NCI-H69 (cell line): Measurements from ENCODE around the gene SHROOM2.

Source experiments
- DNase-seq: peaks from one replicate; lab custom pipeline; 2025; lab: John Stamatoyannopoulos, UW

SHROOM2 gene

DNA sequence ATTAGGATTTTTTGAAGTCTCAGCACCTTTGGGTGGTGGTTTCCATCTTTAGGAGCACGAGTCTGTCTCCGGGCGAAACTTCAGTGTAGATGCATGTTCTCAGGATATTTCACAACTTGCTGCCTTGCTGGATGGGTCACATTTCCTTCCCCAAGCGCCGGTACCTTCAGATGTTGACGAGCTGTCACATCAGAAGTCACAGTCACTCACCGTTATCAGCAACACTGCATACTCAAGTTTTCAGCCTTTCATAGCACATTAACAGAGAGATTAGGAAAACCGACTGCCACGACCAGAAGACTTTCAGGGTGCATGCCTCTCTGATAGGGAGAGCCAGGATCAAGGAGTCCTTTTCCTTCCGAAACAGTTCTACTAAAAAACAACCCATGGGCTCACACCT lies 77.8 kb downstream of the SHROOM2 start:
- DNase-seq, result no peak

DNA sequence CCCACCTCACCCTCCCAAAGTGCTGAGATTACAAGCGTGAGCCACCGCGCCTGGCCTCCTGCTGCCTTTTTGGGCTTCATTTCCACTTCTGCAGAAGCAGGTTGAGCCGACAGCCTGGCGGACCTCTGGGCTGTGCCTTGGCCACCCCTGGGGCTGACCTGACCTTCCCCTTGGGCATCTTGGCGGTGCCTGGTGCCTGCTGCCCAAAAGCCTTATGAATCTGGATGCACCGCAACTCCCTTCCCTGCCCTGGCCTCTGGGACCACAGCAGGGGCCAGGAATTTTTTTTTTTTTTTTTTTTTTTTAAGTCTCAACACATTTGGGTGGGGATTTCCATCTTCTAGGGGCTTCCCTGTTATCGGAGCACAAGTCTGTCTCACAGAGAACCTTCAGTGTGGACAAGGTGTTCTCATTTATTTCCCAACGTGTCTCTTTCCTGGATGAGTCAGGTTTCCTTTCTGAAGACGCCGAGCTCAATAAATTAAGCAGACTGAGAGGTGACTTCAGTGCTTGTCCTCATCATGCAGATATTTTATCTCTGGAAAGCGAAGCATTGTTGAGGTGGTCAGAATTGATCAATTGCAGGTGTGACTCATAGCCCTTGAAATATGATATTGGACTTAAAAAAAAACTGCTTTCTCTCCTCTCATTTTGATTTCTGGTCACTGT lies 79.7 kb downstream of the SHROOM2 start:
- no peak for DNase-seq

DNA sequence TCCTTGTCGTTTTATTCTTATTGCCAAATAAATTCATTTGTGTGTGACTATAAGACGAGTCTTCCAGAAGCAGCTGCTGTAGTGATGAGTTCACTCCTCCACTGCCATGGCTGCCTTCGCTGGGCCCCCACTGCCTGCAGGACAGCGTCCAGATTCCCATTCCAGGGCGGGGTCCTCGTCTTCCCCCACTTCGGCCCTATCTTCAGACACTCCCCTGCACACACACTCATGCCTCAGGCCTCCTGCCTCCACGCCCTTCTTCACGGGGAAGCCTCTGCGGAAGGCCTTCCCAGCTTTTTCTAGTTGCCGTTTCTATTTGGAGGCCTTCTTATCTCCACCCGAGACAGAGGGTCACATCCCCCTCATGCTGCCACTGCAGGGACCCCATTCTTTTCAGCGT lies 80.4 kb downstream of the SHROOM2 start:
- DNase-seq, result no peak

DNA sequence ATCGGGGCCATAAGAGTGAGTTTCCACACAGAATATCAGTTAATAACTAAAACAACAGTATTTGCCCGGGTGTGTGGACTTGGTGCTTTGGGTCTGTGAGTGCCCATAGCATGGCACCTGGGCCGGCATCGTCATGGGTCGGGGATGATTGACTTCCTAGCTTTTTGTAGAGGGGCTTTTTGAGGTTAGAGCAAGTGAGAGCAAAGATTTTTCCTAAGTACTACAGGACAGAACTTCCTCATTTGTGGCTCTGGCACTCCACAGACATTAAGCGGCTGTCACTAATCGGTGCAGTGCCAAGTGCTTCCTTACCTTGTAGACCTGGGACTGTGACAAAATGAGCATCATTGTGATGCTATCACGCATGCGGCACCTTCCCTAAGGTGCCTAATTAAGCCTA lies 81.0 kb downstream of the SHROOM2 start:
- no peak for DNase-seq

DNA sequence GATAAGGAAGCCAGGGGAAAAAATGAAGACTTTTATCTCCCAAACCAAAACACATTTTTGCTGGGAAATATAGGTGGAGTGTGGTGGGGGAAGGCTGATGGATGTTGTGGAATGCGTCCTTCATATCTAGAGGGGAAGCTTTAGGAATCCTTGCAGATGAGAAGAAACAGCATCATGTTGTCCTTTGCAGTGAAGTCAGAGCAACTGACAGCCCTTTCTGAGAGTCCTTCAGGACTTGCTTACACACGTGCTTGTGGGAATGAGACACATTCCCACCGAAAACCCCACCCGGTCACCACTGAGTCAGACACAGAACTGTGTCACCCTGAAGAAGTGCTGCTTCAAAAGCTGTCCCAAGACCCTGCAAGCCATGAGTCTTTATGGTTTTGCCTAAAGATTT lies 81.5 kb downstream of the SHROOM2 start:
- DNase-seq, result no peak

DNA sequence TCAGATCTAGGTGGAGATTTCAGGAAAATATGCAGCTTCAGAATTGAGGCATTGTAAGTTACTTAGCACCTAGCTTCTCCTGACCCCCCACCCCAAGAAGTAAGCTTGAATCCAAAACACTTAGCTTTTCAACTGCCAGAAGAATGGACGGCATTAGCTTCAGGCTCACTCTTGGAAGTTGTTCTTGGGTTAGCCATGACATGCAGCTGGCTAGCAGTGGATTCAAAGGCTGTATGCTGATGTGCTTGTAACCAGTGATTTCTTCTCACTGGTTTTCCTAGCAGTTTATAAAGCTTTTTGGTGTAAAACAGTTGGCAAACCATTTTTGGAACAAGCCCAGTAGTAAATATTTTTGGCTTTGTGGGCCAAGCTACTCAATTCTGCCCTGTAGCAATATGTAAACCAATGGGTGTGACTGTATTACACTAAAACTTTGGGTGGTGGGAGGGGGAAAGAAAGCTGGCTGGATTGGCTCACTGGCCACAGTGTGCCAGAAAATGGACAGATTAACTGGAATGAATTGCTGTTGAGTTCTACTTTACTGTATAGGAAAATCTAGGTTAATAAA lies 85.6 kb downstream of the SHROOM2 start:
- no peak for DNase-seq

DNA sequence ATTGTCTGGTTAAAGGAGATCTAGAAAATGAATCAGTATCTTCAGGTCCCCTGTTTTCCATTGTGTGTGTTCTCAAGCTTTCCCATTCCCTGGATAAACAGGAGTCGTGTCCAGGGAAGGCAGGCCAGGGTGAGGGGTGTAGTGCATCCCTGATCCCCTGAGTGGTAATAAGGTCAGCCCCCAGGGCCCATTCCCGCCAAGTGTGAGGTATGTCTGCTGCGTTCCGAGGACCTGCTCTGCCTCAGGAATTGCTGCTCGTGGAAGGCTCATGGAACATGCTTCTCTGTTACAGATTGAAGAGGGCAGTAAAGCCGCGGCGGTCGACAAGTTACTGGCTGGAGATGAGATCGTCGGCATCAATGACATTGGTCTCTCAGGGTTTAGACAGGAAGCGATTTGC lies 87.1 kb downstream of the SHROOM2 start:
- DNase-seq, result no peak

DNA sequence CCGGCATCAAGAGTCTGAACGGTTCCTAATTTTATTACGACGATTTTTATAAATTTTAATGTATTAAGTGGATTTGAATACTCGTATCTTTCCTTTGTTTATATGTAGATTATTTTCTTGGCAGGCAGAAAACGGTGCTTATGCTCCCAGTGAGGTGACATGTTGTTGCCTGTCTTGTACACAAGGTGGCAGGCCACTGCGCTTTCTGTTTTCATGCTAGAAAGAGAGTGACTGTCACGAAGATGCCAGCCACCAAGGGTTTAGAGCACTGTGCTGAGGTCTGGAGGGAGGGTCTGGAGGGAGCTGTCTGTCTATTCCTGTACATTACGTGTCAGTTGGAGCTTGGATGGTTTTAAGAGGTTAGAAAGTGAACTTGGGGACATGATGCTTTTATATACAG lies 87.7 kb downstream of the SHROOM2 start:
- peak; percentile 50 for DNase-seq

DNA sequence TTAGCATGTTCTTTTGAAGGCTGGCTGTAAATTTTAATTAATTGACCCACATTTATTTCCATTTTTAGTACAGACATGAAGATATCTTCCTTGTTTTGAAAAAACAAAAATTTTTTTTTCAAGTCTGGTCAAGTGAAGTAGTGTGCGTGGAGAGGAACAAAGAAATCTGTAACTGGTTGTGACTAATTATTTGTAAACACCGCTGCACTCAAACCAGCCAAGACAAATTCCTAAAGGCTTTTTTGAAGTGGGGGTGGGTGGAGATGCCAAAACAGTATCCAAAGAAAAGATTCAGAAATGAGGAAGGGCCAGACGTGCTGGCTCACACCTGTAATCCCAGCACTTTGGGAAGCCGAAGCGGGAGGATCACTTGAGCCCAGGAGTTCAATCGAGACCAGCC lies 88.3 kb downstream of the SHROOM2 start:
- no peak for DNase-seq

DNA sequence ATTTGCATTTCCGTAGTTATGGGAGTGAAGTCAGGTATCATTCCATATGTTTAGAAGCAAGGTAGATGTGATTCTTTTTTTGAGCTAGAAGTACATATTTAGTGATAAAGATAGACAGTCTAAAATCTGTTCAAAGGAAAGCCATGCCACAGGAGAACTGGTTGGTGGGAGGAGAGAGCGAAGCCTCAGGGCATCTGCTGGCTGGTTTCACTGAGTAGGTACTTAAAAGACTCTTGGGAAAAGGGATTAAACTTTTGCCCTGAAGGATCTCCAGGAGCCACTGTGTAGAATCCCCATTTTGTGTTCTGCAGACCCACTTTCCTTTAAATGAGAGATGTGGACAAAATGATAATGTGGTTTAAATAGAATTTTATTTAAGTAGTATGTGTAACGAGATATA lies 89.6 kb downstream of the SHROOM2 start:
- no peak for DNase-seq

DNA sequence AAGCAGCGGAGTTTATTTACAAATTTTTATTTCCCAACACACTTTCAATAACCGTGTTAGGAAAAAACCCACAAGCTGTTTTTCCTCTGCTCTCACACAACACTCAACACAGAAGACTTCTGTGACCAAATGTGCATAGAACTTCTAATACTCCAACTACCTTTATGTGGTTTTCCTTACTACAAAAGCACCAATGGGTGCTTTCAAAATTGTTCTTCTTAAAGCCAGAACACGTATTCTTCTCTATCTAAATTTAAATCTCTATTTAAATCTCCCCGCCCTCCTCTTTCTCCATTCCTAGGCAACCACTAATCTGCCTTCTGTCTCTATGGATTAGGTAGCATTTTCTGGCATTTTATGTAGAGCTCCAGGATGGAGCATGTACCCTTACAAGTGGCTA lies 90.0 kb downstream of the SHROOM2 start:
- no peak for DNase-seq

DNA sequence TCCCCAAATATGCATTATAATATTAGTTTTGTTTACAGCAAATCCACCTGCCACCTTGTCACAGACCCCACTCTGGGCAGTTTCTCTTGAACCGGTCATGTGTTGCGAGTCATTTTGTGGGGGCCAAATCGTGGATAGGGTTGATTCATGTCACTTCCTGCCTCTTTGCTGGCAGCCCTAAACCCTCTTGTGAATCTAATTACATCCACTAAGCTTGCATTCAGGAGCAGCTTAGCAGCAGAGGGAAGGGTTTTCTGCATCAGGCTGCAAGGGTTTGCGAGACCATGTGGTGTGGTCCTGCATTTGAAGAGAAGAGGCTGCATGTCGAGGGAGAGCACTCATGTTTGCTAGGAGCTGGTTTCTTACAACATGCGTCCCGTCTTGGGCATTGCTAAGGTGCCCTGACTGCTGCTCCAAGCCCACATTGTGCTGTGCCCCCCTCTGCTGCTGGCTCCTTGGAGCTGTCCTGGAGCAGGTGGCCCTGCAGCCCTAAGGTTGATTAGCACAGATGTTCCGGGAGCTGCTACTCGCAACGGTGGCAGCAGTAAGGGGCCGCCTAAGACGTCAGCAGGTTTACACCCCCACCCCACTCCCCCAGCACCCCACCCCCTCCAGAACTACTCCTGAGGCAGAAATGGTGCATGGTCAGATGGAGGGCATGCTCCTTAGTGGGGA lies 92.1 kb downstream of the SHROOM2 start:
- peak; percentile 52 for DNase-seq

DNA sequence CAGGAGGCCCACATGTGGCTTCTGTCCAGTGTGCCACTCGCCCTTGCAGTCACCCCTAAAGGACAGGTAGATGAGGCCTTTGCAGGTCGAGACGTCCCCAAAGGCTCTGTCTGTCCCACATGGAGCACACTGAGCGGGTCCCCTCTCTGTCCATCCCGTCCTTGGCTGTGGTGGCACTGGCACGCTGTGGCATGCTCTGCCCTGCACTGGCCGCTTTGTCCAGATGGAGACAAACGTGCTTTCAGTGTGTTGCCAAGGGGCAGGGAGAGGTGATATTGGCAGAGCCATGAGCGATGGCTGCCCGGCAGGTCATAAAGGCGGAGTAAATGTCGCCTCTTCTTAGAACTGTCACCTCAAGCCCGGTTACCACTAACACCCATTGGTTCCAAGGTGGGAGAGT lies 94.0 kb downstream of the SHROOM2 start:
- DNase-seq, result no peak

DNA sequence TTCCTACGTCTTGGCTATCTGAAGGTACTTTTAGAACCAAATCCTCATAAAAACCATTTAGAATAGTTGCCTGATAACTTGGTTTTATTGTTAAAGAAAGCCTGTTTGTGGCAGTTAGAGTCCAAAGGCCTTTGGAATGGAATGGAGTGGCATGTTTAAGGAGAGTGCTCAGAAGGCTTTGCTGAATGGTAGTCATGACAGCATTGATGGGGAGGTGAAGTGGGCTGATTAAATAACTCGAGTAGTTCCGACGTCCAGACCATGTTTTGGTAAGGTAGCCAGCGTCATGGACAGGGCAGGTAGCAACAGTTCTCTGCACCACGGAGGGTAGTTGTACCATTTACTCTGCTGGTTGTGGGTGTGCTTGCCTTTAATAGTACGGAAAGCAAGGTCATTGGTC lies 94.6 kb downstream of the SHROOM2 start:
- no peak for DNase-seq

DNA sequence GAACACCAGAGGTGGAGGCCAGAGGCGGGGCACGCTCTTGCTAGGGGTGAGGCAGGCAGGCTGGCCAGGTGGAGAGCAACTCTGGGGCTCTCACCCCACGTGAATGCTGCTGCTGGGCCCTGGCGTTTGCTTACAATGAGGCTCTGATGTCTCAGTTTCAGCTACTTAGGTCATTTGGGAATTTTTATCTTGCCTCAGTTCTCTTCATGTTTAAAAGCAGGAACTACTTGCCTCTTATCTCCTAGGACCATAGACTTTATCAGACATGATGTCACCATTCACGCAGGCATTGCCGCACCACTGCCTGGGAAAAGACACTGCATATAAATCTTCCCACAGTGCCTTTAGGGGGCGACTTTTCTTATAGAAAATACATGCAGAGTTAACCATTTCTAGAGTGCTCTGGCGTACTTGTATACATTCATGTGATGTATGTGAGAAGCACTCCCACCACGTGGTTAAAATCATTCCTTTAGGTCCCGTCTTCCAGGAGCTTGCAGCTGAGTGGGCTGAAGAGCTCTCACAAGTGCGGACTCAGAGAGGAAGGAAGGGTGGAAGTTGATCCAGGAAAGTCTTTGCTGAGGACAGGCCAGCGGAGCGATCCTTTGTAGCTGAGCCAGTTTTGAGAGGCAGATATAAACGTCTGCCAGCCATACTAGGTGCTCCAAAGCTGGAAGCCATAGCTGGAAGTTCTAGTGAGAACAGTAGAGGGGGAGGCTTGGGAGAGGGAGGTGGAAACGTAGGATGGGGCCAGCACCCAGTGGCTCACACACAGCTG lies 96.6 kb downstream of the SHROOM2 start:
- peak; percentile 5 for DNase-seq

DNA sequence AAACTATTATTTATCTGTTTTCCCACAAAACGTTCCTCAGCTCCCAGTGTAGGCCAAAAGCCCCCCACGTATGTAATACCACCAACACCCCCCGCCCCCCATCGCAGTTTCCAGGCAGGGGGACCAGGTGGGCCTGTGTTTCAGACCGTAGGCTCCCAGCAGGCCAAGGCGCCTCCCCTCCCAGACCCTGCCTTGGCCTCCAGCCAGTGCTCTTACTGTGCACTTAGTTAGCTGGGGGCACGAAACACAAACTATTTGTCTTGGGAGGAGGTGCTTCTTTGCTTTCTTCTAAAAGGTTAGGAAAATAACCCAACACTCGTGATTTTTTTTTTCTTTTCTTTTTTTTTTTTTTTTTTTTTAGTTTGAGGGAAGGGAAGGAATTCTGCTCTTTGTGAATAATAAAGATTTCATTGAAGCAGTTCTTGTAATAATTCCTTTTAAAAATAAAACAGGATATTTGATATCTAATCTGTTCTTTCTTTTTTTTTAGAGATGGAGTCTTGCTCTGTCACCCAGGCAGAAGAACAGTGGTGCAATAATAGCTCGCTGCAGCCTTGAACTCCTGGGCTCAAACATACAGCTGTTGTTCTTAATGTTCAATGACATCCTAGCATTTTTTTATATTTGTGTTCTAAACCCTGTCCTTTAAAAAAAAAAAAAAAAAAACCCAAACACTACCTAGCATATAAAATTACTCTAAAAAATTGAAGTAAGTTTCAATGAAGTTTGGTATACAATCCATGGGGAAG lies 98.0 kb downstream of the SHROOM2 start:
- peak; percentile 37 for DNase-seq

DNA sequence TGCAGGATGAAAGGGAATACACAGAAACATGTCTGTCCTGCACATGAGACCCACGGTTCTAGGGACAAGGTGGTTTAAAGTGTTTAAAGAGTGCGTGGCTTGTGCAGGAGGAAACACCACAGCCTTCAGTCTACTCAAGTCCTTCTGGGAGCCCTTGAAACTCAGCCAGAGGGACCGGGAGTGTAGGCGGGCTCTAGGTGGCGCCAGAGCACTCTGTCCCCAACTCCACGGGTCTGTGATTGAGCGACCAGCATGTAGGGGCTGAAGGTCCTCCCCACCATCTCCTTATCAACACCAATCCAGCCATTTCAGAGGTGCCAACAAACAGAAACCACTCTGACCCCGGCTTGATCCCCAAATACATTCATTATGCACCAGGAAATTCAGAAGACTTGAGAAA lies 98.9 kb downstream of the SHROOM2 start:
- peak; percentile 70 for DNase-seq

DNA sequence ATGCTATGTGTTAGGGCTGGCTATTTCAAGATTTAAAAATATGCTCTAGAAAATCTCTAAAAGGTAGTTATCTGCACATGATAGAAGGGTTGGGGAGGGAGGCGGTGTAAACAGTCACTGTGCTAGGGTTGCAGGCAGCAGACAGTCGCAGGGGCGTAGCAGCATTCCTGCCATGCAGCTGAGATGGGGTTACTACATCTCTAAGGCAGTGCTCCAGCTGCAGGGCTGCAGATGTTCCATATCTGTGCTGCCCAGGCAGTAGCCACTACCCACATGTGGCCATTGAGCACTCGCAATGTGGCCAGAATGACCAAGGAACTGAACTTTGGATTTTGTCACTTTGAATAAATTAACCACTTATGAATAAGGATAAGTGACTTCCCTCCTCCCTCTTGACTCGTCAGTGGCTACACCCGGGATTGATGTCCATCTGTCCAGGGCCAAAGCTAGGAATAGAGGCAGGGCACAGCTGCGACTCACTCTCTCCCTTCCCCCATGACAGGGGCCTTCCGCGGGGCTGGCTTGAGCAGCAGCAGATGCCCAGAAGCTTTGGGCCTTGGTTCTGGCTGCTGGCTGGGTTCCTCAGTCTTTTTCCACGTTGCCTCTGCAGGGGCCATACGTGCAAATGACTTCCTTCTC lies 101.5 kb downstream of the SHROOM2 start:
- no peak for DNase-seq

DNA sequence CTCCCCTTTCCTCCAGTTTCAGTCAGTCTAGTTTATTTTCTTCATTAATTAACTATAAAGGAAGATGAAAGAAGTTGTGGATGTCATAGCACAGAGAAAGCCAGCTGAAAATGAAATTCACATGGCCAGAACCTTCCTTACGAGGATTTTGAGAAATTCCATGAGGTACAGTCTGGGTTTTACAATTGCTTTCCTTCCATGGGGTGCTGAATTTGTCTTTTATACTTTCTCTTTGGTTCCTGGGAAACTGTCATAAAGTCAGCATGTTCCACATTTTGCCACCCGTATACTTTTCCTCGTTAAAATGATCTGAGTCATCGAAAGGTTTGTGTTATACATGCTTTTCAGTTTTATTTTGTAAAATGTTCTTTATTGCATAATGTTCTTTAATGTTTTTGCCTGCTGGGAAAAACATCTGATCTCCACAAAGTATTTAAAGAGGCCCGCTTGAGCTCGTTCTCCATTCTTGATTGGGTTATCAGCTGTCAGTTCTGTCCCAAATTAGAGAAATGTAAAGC lies 102.8 kb downstream of the SHROOM2 start:
- no peak for DNase-seq

DNA sequence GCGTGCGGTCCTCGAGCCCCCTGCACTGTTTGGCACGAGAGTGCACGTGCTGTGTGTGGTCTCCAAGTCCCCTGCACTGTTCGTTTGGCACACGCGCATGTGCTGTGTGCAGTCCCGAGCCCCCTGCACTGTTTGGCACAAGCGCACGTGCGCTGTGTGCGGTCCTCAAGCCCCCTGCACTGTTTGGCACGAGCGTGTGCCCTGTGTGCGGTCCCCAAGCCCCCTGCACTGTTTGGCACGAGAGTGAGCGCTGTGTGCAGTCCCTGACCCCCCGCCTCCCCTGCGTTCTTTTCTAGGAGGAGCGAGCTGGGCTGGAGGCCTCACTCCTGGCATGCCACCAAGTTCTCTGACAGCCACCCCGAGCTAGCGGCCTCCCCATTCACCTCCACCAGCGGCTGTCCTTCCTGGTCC lies 104.5 kb downstream of the SHROOM2 start:
- no peak for DNase-seq

DNA sequence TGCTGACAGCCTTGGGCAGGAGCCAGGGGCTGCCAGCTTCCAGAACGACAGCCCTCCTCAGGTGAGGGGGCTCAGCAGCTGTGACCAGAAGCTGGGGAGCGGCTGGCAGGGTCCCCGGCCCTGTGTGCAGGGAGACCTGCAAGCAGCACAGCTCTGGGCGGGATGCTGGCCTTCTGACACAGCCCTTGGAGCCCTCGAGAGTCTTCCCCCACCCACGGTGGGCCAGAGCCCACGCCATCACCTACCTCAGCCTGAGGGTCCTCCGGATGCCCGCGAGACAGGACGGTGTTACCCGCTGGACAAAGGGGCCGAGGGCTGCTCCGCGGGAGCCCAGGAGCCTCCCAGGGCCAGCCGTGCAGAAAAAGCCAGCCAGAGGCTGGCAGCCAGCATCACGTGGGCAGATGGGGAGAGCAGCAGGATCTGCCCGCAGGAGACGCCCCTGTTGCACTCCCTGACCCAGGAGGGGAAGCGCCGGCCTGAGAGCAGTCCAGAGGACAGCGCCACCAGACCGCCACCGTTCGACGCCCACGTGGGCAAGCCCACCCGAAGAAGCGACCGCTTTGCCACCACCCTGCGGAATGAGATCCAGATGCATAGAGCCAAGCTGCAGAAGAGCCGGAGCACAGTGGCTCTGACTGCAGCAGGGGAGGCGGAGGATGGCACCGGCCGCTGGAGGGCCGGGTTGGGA lies 109.1 kb downstream of the SHROOM2 start:
- no peak for DNase-seq
